SU-DHL-6 (cell line): ENCODE measurements around the gene ZNF433.

Source experiments
- H2AFZ ChIP-seq: fragments of 200-600 bp; sonication (generic); 2 replicates; pipeline ENCODE4 v1.6.1; 2014; ENCODE audit warnings: low read depth, mild to moderate bottlenecking, moderate library complexity, mixed read lengths, antibody characterized with exemption, low read length; ENCODE audit not compliant: severe bottlenecking
- H3F3A ChIP-seq: fragments of 200-600 bp; shearing (Covaris generic); 2 replicates; pipeline ENCODE4 v1.6.0; 2016; ENCODE audit warnings: antibody characterized with exemption, mild to moderate bottlenecking; ENCODE audit not compliant: insufficient read depth
- H3K27ac ChIP-seq: fragments of 200-600 bp; sonication (generic); 2 replicates; pipeline ENCODE4 v1.5.1; 2016; ENCODE audit warnings: low read depth, mild to moderate bottlenecking, low read length, moderate library complexity, mixed read lengths
- H3K27me3 ChIP-seq: fragments of 200-600 bp; sonication (generic), shearing (Covaris generic); 2 replicates; pipeline ENCODE4 v1.6.0; 2014; ENCODE audit warnings: mild to moderate bottlenecking, low read length
- H3K36me3 ChIP-seq: fragments of 200-600 bp; sonication (generic); 2 replicates; pipeline ENCODE4 v1.6.1; 2014; ENCODE audit warnings: mild to moderate bottlenecking, low read length, mixed read lengths
- H3K4me2 ChIP-seq: fragments of 300-600, 200-600 bp; shearing (Covaris generic), sonication (generic); 2 replicates; pipeline ENCODE4 v1.6.0; 2014; ENCODE audit warnings: low read length, low read depth, mild to moderate bottlenecking; ENCODE audit not compliant: poor library complexity, severe bottlenecking
- H3K4me3 ChIP-seq: fragments of 200-600 bp; sonication (generic); 2 replicates; pipeline ENCODE4 v1.5.1; 2014; ENCODE audit warnings: antibody characterized with exemption, low read length, mild to moderate bottlenecking, mixed read lengths; ENCODE audit not compliant: insufficient read depth, poor library complexity, severe bottlenecking
- H3K79me2 ChIP-seq: fragments of 200-600 bp; sonication (generic); 2 replicates; pipeline ENCODE4 v1.6.1; 2014; ENCODE audit warnings: mild to moderate bottlenecking, low read length, moderate library complexity; ENCODE audit not compliant: insufficient read depth
- H3K9ac ChIP-seq: fragments of 200-600 bp; sonication (generic); 2 replicates; pipeline ENCODE4 v1.7.0; 2014; ENCODE audit warnings: mild to moderate bottlenecking, low read length
- H3K9me2 ChIP-seq: fragments of 200-600 bp; sonication (generic); replicated peaks from 2 replicates; pipeline ENCODE4 v1.6.1; 2014; ENCODE audit warnings: low read length; ENCODE audit not compliant: insufficient read depth
- H3K9me3 ChIP-seq: fragments of 200-600 bp; sonication (generic); 2 replicates; pipeline ENCODE4 v1.6.1; 2014; ENCODE audit warnings: low read length, mixed read lengths; ENCODE audit not compliant: insufficient read depth
- H4K20me1 ChIP-seq: fragments of 200-600 bp; sonication (generic); 2 replicates; pipeline ENCODE4 v1.6.1; 2014; ENCODE audit warnings: low read depth, mild to moderate bottlenecking, antibody characterized with exemption, low read length, moderate library complexity, mixed read lengths
- EZH2phosphoT487 ChIP-seq: fragments of 200-600 bp; sonication (generic), shearing (Covaris generic); conservative IDR thresholded peaks from 2 replicates; pipeline ENCODE4 v1.6.1; 2018; ENCODE audit warnings: mild to moderate bottlenecking, antibody characterized with exemption, low read length, moderate library complexity, mixed read lengths
- TF ChIP-seq, protein P1 (sequence below): fragments of 200-600 bp; sonication (generic); IDR thresholded peaks from one replicate; pipeline ENCODE4 v1.5.1; 2017; ENCODE audit warnings: antibody characterized with exemption, mild to moderate bottlenecking, low read length, moderate library complexity; ENCODE audit not compliant: insufficient read depth, poor library complexity, severe bottlenecking

ZNF433 gene

DNA sequence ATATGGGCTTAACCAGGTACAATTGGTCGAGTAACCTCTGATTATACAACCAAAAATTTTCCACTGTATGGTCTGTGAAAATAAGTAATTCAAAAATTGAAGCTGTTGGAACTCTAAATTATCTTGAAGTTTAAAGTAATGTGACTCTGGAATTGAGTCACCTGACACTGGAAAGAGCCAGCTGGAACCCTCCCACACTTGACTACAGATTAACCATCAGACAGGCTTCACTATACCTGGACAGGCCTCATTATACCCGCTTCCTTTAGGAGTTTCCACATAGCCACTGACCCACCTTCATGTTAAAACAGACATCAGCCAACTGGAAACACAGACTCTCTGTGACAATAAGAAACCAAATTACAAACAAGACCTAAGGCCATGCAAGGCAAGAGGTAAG, 1.3 kb downstream of the ZNF433 start:
- H3F3A ChIP-seq: no peaks in the 10 kb centered on the region
- H2AFZ ChIP-seq: no peak overlapping the region
- H4K20me1 ChIP-seq: no peaks in the 10 kb centered on the region
- TF ChIP-seq, protein P1, sequence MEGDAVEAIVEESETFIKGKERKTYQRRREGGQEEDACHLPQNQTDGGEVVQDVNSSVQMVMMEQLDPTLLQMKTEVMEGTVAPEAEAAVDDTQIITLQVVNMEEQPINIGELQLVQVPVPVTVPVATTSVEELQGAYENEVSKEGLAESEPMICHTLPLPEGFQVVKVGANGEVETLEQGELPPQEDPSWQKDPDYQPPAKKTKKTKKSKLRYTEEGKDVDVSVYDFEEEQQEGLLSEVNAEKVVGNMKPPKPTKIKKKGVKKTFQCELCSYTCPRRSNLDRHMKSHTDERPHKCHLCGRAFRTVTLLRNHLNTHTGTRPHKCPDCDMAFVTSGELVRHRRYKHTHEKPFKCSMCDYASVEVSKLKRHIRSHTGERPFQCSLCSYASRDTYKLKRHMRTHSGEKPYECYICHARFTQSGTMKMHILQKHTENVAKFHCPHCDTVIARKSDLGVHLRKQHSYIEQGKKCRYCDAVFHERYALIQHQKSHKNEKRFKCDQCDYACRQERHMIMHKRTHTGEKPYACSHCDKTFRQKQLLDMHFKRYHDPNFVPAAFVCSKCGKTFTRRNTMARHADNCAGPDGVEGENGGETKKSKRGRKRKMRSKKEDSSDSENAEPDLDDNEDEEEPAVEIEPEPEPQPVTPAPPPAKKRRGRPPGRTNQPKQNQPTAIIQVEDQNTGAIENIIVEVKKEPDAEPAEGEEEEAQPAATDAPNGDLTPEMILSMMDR: no peak
- TF ChIP-seq EZH2phosphoT487: no peak
- H3K9me3 ChIP-seq: no peaks in the 10 kb centered on the region
- no peaks in the 10 kb centered on the region for H3K36me3 ChIP-seq
- no peak overlapping the region for H3K4me3 ChIP-seq
- H3K9ac ChIP-seq: no peak overlapping the region
- H3K27me3 ChIP-seq: no peaks in the 10 kb centered on the region
- no peaks in the 10 kb centered on the region for H3K9me2 ChIP-seq
- no peak overlapping the region for H3K4me2 ChIP-seq
- no peak overlapping the region for H3K27ac ChIP-seq
- no peaks in the 10 kb centered on the region for H3K79me2 ChIP-seq

DNA sequence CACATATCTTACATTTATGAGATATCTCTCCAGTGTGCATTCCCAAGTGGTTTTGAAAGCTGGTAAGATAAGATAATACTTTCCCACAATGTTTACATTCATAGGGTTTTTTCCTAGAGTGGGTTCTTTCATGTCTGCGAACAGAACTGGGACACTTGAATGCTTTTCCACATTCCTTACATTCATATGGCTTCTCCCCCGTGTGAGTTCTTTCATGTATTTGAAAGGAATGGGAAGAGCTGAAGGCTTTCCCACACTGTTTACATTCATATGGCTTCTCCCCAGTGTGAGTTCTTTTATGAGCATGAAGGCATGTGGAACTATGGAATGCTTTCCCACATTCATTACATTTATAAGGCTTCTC, 19.7 kb downstream of the ZNF433 start:
- no peaks in the 10 kb centered on the region for H3F3A ChIP-seq
- TF ChIP-seq, protein P1: no peak
- no peak for TF ChIP-seq EZH2phosphoT487
- H3K4me2 ChIP-seq: no peak overlapping the region
- H3K36me3 ChIP-seq: peaks cover 54% of the 10 kb centered on the region
- no peaks in the 10 kb centered on the region for H4K20me1 ChIP-seq
- H3K9ac ChIP-seq: no peak overlapping the region
- H2AFZ ChIP-seq: no peak overlapping the region
- no peaks in the 10 kb centered on the region for H3K9me2 ChIP-seq
- H3K79me2 ChIP-seq: peaks cover 21% of the 10 kb centered on the region
- no peak overlapping the region for H3K4me3 ChIP-seq
- H3K9me3 ChIP-seq: peaks cover 36% of the 10 kb centered on the region; the same call in 1 of the 2 replicates
- H3K27me3 ChIP-seq: no peaks in the 10 kb centered on the region
- H3K27ac ChIP-seq: no peak overlapping the region

DNA sequence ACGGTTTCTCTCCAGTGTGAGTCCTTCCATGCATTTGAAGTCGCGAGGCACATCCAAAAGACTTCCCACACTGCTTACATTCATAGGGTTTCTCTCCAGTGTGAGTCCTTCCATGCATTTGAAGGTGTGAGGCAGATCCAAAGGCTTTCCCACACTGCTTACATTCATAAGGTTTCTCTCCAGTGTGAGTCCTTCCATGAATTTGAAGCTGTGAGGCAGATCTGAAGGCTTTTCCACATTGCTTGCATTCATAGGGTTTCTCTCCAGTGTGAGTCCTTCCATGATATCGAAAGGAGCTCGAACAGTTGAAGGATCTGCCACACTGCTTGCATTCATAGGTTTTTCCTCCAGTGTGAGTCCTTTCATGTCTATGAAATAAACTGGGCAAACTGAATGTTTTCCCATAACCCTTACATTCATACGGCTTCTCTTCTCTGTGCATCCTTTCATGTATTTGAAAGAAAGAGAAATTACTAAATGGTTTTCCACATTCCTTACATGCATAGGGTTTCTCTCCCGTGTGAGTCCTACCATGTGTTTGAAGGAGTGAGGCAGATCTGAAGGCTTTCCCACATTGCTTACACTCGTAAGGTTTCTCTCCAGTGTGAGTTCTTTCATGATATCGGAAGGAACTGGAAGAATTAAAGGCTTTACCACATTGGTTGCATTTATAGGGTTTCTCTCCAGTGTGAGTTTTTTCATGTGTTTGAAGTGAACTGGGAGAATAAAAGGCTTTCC, 20.3 kb downstream of the ZNF433 start:
- Histone ChIP-seq H4K20me1 (no peaks in the 10 kb centered on the region), H3F3A (no peaks in the 10 kb centered on the region), H3K9me2 (no peaks in the 10 kb centered on the region), H3K27ac (no peak overlapping the region), H3K4me3 (no peak overlapping the region), H3K36me3 (peaks cover 54% of the 10 kb centered on the region), H3K4me2 (no peak overlapping the region), H3K9me3 (peaks cover 36% of the 10 kb centered on the region; the same call in 1 of the 2 replicates), H3K79me2 (peaks cover 21% of the 10 kb centered on the region), H3K9ac (no peak overlapping the region), H2AFZ (no peak overlapping the region), H3K27me3 (no peaks in the 10 kb centered on the region)
- TF ChIP-seq, protein P1: no peak
- no peak for TF ChIP-seq EZH2phosphoT487
